ENCODE data around the gene SEPTIN12.
"Not testable (repeated sequence)": the region's sequence is repeated elsewhere in the genome, so short reads cannot be mapped to it uniquely, and the experiment has no call there.

SEPTIN12 gene

DNA sequence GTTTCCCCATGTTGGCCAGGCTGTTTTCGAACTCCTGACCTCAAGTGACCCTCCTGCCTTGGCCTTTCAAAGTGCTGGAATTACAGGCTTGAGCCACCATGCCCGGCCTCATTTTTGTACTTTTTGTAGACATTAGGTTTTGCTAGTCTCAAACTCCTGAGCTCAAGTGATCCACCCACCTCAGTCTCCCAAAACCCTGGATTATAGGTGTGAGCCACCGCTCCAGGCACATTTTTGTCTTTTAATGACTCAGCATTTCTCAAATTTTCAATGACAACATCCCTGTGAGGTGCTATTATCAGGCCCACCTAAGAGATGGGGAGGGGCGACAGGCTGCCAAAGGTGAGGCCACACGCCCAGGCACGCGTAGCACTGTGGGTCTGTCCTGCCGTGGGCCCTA lies 1.1 kb downstream of the SEPTIN12 start:
- Histone ChIP-seq H3K9ac (ENCODE audit: low read length in 5 of 5) (no peak overlapping the region), H3K4me1 (ENCODE audit: control insufficient read depth in 5 of 5, insufficient read depth in 5 of 5, low read length in 5 of 5) (no peaks in the 10 kb centered on the region), H3K27ac (ENCODE audit: low read depth, low read length) (no peak overlapping the region), H3K27me3 (ENCODE audit: control insufficient read depth in 5 of 5, insufficient read depth in 4 of 5, low read length in 5 of 5) (peaks cover 0 to 2% (median 0%) of the 10 kb centered on the region in 5 donors), H3K36me3 (ENCODE audit: control insufficient read depth in 5 of 5, insufficient read depth in 5 of 5, low read length in 5 of 5) (no peaks in the 10 kb centered on the region), H3K4me3 (ENCODE audit: low read depth in 1 of 5, low read length in 5 of 5) (no peak overlapping the region), H3K9me3 (ENCODE audit: control insufficient read depth in 5 of 5, low read length in 5 of 5) (no peaks in the 10 kb centered on the region)

DNA sequence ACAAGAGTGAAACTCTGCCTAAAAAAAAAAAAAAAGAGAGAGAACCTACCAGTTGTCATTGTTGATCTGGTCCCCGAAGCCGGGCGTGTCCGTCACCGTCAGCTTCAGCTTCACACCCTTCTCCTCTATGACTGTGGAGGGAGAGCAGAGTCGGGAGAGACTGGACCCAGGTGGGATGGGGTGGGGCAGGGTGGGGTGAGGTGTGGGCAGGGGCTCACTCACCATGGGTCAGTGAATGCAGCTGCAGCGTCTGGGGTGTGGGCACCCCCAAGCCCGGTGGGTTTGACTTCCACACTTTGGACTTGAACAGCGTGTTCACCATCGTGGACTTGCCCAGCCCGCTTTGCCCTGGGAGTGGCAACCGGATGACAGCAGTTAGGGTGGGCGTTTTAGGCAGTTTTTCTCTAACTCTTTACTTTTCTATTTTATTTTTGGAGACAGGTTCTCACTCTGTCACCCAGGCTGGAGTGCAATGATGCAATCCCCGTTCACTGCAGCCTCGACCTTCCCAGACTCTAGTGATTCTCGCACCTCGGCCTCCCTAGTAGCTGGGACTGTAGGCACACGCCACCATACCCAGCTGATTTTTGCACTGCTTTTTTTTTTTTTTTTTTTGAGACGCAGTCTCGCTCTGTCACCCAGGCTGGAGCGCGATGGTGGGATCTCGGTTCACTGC lies 2.2 kb downstream of the SEPTIN12 start:
- Histone ChIP-seq H3K4me3 (ENCODE audit: low read depth in 1 of 5, low read length in 5 of 5) (no peak overlapping the region), H3K9ac (ENCODE audit: low read length in 5 of 5) (no peak overlapping the region), H3K27me3 (ENCODE audit: control insufficient read depth in 5 of 5, insufficient read depth in 4 of 5, low read length in 5 of 5) (peaks cover 0 to 2% (median 0%) of the 10 kb centered on the region in 5 donors), H3K9me3 (ENCODE audit: control insufficient read depth in 5 of 5, low read length in 5 of 5) (no peaks in the 10 kb centered on the region), H3K4me1 (ENCODE audit: control insufficient read depth in 5 of 5, insufficient read depth in 5 of 5, low read length in 5 of 5) (no peaks in the 10 kb centered on the region), H3K27ac (ENCODE audit: low read depth, low read length) (no peak overlapping the region), H3K36me3 (ENCODE audit: control insufficient read depth in 5 of 5, insufficient read depth in 5 of 5, low read length in 5 of 5) (no peaks in the 10 kb centered on the region)

DNA sequence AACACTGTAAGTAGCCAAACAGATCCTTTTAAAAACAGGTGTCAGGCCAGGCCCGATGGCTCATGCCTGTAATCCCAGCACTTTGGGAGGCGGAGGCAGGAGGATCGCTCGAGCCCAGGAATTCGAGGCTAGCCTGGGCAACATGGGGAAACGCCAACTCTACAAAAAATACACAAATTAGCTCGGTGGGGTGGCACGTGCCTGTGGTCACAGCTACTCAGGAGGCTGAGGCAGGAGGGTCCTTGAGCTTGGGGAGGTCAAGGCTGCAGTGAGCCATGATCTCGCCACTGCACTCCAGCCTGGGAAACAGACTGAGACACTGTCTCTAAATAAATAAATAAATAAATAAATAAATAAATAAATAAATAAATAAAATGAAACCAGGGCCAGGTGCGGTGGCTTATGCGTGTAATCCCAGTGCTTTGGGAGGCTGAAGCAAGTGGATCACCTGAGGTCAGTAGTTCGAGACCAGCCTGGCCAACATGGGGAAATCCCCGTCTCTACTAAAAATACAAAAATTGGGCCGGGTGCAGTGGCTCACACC lies 3.6 kb downstream of the SEPTIN12 start:
- not testable (repeated sequence) for H3K27ac ChIP-seq (ENCODE audit: low read depth, low read length); H3K4me3 ChIP-seq (ENCODE audit: low read depth in 1 of 5, low read length in 5 of 5); H3K4me1 ChIP-seq (ENCODE audit: control insufficient read depth in 5 of 5, insufficient read depth in 5 of 5, low read length in 5 of 5); H3K27me3 ChIP-seq (ENCODE audit: control insufficient read depth in 5 of 5, insufficient read depth in 4 of 5, low read length in 5 of 5); H3K9me3 ChIP-seq (ENCODE audit: control insufficient read depth in 5 of 5, low read length in 5 of 5); H3K9ac ChIP-seq (ENCODE audit: low read length in 5 of 5); H3K36me3 ChIP-seq (ENCODE audit: control insufficient read depth in 5 of 5, insufficient read depth in 5 of 5, low read length in 5 of 5)

DNA sequence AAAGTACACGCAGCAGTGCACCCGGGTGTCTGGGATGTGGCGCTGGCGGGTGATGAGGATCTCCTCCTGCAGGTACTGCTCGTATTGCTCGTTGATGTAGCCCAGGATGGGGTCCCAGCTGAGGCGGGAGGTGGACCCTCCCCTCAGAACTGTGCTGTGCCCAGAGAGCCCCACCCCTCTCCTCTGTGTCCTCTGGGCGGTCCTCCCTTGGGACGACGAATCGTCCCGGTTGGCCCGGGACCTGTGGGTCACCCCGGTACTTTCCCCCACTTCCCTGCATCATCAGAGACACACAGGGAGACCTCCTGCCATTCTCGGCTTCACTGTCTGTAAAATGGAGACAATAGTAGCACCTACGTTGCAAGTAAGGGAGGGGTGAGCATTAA lies 4.2 kb downstream of the SEPTIN12 start:
- Histone ChIP-seq H3K9ac (ENCODE audit: low read length in 5 of 5) (no peak overlapping the region), H3K4me1 (ENCODE audit: control insufficient read depth in 5 of 5, insufficient read depth in 5 of 5, low read length in 5 of 5) (no peaks in the 10 kb centered on the region), H3K27ac (ENCODE audit: low read depth, low read length) (no peak overlapping the region), H3K36me3 (ENCODE audit: control insufficient read depth in 5 of 5, insufficient read depth in 5 of 5, low read length in 5 of 5) (no peaks in the 10 kb centered on the region), H3K9me3 (ENCODE audit: control insufficient read depth in 5 of 5, low read length in 5 of 5) (no peaks in the 10 kb centered on the region), H3K4me3 (ENCODE audit: low read depth in 1 of 5, low read length in 5 of 5) (no peak overlapping the region), H3K27me3 (ENCODE audit: control insufficient read depth in 5 of 5, insufficient read depth in 4 of 5, low read length in 5 of 5) (peaks cover 0 to 2% (median 0%) of the 10 kb centered on the region in 5 donors)

DNA sequence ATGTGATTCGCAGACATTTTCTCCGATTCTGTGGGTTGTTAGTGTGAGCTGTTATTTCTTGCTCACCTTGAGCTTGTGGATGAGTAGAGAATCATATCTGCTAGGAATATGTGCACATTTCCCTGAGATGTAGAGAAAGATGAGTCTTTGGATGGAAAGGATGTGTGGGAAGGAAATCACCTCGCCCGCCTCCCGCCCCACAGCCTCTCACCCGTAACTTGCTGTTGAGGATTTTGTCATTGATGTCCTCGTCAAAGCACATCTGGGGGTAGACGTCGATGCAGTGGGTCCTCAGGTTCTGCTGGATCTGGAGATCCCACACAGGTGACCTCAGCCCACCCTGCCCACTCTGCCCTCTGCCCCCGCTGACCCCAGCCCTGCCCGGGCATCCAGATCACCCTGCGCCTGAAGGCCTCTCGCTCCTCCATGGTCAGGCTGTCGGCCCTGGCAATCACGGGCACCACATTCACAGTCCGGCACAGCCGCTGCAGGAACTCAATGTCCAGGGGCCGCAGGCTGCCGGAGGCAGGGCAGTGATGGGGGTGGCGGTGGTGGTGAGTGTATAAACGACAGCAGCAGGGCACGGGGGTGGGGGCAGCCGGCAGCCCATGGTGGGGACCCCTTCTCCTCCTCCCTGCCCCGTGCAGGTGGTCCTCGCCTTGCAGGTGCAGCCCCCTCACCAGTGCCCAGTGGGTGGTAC lies 4.7 kb downstream of the SEPTIN12 start:
- Histone ChIP-seq H3K4me1 (ENCODE audit: control insufficient read depth in 5 of 5, insufficient read depth in 5 of 5, low read length in 5 of 5) (no peaks in the 10 kb centered on the region), H3K4me3 (ENCODE audit: low read depth in 1 of 5, low read length in 5 of 5) (no peak overlapping the region), H3K9me3 (ENCODE audit: control insufficient read depth in 5 of 5, low read length in 5 of 5) (no peaks in the 10 kb centered on the region)

DNA sequence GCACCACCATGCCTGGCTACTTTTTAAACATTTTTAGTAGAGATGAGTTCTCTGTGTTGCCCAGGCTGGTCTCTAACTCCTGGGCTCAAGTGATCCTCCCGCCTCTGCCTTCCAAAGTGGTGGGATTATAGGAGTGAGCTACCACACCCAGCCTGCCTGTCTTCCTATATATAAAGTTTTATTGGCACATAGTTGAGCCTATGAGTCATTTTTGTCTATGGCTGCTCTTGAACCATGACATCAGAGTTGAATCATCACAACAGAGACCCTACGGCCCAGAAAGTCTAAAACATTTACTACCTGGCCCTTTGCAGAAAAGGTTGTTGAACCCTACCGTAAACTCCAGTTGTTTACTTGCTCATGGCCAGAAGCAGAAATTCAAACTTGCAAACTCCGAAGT lies 7.9 kb downstream of the SEPTIN12 start:
- H3K9me3 ChIP-seq (ENCODE audit: control insufficient read depth in 5 of 5, low read length in 5 of 5): no peaks in the 10 kb centered on the region
- no peak overlapping the region for H3K9ac ChIP-seq (ENCODE audit: low read length in 5 of 5)
- no peaks in the 10 kb centered on the region for H3K36me3 ChIP-seq (ENCODE audit: control insufficient read depth in 5 of 5, insufficient read depth in 5 of 5, low read length in 5 of 5)
- no peaks in the 10 kb centered on the region for H3K4me1 ChIP-seq (ENCODE audit: control insufficient read depth in 5 of 5, insufficient read depth in 5 of 5, low read length in 5 of 5)
- H3K27ac ChIP-seq (ENCODE audit: low read depth, low read length): no peak overlapping the region
- H3K27me3 ChIP-seq (ENCODE audit: control insufficient read depth in 5 of 5, insufficient read depth in 4 of 5, low read length in 5 of 5): peaks cover 0 to 3% (median 0%) of the 10 kb centered on the region in 5 donors
- H3K4me3 ChIP-seq (ENCODE audit: low read depth in 1 of 5, low read length in 5 of 5): no peak overlapping the region

More for the DNA sequence above, 4.7 kb downstream of the SEPTIN12 start:
- Histone ChIP-seq H3K36me3 (ENCODE audit: control insufficient read depth in 5 of 5, insufficient read depth in 5 of 5, low read length in 5 of 5) (no peaks in the 10 kb centered on the region), H3K27ac (ENCODE audit: low read depth, low read length) (no peak overlapping the region), H3K27me3 (ENCODE audit: control insufficient read depth in 5 of 5, insufficient read depth in 4 of 5, low read length in 5 of 5) (peaks cover 0 to 2% (median 0%) of the 10 kb centered on the region in 5 donors), H3K9ac (ENCODE audit: low read length in 5 of 5) (no peak overlapping the region)

DNA sequence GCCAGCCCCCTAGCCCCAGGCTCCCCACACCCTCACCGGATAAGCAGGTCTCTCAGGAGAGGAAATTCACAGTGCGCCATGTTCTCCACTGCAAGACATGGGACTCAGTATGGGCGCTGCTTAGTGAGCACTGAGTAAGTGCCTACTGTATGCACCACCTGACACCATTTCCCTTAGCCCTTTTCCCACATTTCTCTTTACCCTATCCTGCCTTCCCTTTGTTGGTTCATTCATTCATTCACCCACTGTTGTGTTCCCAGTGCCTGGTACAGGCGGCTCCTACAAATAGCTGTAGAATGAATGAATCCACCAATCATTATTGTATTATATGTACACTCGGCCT lies 10.1 kb downstream of the SEPTIN12 start:
- Histone ChIP-seq H3K9ac (ENCODE audit: low read length in 5 of 5) (no peak overlapping the region), H3K27me3 (ENCODE audit: control insufficient read depth in 5 of 5, insufficient read depth in 4 of 5, low read length in 5 of 5) (peaks cover 0 to 3% (median 0%) of the 10 kb centered on the region in 5 donors), H3K4me1 (ENCODE audit: control insufficient read depth in 5 of 5, insufficient read depth in 5 of 5, low read length in 5 of 5) (no peaks in the 10 kb centered on the region), H3K9me3 (ENCODE audit: control insufficient read depth in 5 of 5, low read length in 5 of 5) (no peaks in the 10 kb centered on the region), H3K36me3 (ENCODE audit: control insufficient read depth in 5 of 5, insufficient read depth in 5 of 5, low read length in 5 of 5) (no peaks in the 10 kb centered on the region), H3K4me3 (ENCODE audit: low read depth in 1 of 5, low read length in 5 of 5) (no peak overlapping the region), H3K27ac (ENCODE audit: low read depth, low read length) (no peak overlapping the region)

DNA sequence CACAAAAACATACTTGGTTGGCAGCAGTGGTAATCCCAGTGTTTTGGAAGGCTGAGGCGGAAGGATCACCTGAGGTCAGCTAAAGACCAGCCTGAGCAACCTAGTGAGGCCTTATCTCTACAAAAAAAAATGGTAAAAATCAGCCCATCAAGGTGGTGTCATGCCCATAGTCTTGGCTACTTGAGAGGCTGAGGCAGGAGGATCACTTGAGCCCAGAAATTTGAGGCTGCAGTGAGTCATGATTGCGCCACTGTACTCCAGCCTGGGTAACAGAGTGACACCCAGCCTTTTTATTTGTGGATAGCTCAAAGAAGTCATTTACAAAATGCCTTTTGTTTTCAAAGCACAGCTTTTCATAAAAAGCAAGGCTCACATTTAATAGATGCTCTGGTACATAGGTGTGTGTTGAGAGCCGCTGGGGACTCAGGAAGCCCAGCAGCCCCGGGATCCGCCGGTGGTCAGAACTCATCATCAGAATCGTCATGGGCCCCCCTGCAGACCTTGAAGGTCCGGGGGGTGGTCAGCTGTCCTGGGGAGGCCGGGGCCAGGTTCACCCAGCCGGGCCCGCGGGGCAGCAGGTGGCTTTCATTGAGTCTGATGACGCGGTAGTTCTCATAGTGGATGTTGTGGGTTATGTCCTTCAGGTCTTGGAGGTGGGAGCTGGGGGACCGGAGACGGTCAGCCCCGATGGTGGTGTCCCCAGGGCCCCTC lies 10.7 kb downstream of the SEPTIN12 start:
- Histone ChIP-seq H3K9me3 (ENCODE audit: control insufficient read depth in 5 of 5, low read length in 5 of 5) (no peaks in the 10 kb centered on the region), H3K9ac (ENCODE audit: low read length in 5 of 5) (no peak overlapping the region), H3K4me1 (ENCODE audit: control insufficient read depth in 5 of 5, insufficient read depth in 5 of 5, low read length in 5 of 5) (no peaks in the 10 kb centered on the region), H3K36me3 (ENCODE audit: control insufficient read depth in 5 of 5, insufficient read depth in 5 of 5, low read length in 5 of 5) (no peaks in the 10 kb centered on the region), H3K27me3 (ENCODE audit: control insufficient read depth in 5 of 5, insufficient read depth in 4 of 5, low read length in 5 of 5) (peaks cover 0 to 3% (median 0%) of the 10 kb centered on the region in 5 donors), H3K4me3 (ENCODE audit: low read depth in 1 of 5, low read length in 5 of 5) (no peak overlapping the region), H3K27ac (ENCODE audit: low read depth, low read length) (no peak overlapping the region)

DNA sequence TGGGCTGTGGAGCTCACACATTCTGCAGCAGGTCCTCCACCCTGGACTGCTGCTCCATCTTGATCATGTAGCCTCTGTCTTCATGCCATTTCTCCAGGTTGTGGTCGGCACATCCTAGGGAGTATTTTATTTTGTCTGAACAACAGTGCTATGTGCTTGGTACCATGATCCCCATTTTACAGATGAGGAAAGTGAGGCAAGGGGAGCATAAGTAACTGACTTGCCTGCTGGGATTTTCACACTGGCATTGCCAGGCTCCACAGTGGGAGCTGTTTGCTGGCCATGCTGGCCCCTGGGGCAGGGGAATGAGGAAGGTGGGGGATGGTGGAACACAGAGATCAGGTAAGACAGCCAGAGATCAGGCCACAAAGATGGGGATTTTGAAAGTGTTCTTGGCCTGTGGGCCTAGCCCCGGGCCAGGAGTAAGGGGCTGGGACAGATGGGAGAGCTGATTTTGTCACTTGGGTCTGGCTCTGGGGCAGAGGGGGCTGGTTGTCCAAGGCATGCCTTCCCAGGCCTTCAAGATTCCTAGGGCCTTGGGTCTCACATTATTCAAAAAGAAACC lies 11.9 kb downstream of the SEPTIN12 start:
- H3K27me3 ChIP-seq (ENCODE audit: control insufficient read depth in 5 of 5, insufficient read depth in 4 of 5, low read length in 5 of 5): peaks cover 0 to 3% (median 0%) of the 10 kb centered on the region in 5 donors
- no peaks in the 10 kb centered on the region for H3K4me1 ChIP-seq (ENCODE audit: control insufficient read depth in 5 of 5, insufficient read depth in 5 of 5, low read length in 5 of 5)
- H3K9ac ChIP-seq (ENCODE audit: low read length in 5 of 5): no peak overlapping the region
- H3K36me3 ChIP-seq (ENCODE audit: control insufficient read depth in 5 of 5, insufficient read depth in 5 of 5, low read length in 5 of 5): no peaks in the 10 kb centered on the region
- no peak overlapping the region for H3K4me3 ChIP-seq (ENCODE audit: low read depth in 1 of 5, low read length in 5 of 5)
- no peak overlapping the region for H3K27ac ChIP-seq (ENCODE audit: low read depth, low read length)
- H3K9me3 ChIP-seq (ENCODE audit: control insufficient read depth in 5 of 5, low read length in 5 of 5): no peaks in the 10 kb centered on the region

DNA sequence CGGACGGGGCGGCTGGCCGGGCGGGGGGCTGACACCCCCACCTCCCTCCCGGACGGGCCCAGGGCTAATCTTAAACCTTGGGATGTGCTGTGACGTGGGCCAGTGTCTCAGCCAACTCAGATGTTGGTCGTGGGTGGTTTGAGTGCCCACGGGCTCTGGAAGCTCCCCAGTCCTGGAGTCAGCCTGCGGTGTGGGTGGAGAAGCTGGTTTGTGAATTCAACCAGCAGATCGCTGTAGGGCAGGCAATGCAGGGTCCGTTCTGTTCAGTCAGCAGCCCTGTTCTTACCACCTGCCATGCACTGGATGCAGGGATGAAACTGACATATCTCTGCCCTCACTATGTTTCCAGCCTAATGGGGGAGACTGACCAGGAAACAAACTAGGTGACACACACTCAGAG lies 13.1 kb downstream of the SEPTIN12 start:
- H3K4me1 ChIP-seq (ENCODE audit: control insufficient read depth in 5 of 5, insufficient read depth in 5 of 5, low read length in 5 of 5): no peaks in the 10 kb centered on the region
- H3K9ac ChIP-seq (ENCODE audit: low read length in 5 of 5): no peak overlapping the region
- H3K27ac ChIP-seq (ENCODE audit: low read depth, low read length): no peak overlapping the region
- peaks cover 0 to 3% (median 0%) of the 10 kb centered on the region in 5 donors for H3K27me3 ChIP-seq (ENCODE audit: control insufficient read depth in 5 of 5, insufficient read depth in 4 of 5, low read length in 5 of 5)
- no peak overlapping the region for H3K4me3 ChIP-seq (ENCODE audit: low read depth in 1 of 5, low read length in 5 of 5)
- H3K9me3 ChIP-seq (ENCODE audit: control insufficient read depth in 5 of 5, low read length in 5 of 5): no peaks in the 10 kb centered on the region
- no peaks in the 10 kb centered on the region for H3K36me3 ChIP-seq (ENCODE audit: control insufficient read depth in 5 of 5, insufficient read depth in 5 of 5, low read length in 5 of 5)
